ENCODE measurements around the gene C3orf20. TPM values are rescaled to one million over a fixed set of nuclear protein-coding genes. Genes with fewer than 3 reads are reported as not detected.
A peak's percentile ranks its signal among the peaks of the same experiment; 100 is the strongest.

Gene C3orf20
- total and polyA plus RNA-seq, 2 donors (not counting 1 experiment from before 2014, with no cell fraction given): 0.12 to 0.34 TPM

- no peak overlapping the region for H3K4me3 ChIP-seq (ENCODE audit: control extremely low read depth in 1 of 5, extremely low read depth in 1 of 5, insufficient read depth in 1 of 5, low read depth in 2 of 5, low read length in 4 of 5)
- H4K20me1 ChIP-seq (ENCODE audit: control insufficient read depth, insufficient read depth, low read length, poor library complexity, severe bottlenecking): no peaks in the 10 kb centered on the region
- no peak overlapping the region for H3K9ac ChIP-seq (ENCODE audit: low read length)
- peak; percentile 9 for DNase-seq
- no peaks in the 10 kb centered on the region for H3K4me1 ChIP-seq (ENCODE audit: control insufficient read depth in 2 of 2, insufficient read depth in 2 of 2, low read length in 2 of 2)
- intact Hi-C loops (cut with micrococcal nuclease): no loop called here
- Mint-ChIP-seq H3K4me3 (no peak overlapping the region), H3K9me3 (ENCODE audit: insufficient read depth) (no peaks in the 10 kb centered on the region), H3K27ac (no peak overlapping the region), H3K27me3 (no peaks in the 10 kb centered on the region), H3K4me1 (peaks cover 3% of the 10 kb centered on the region)
- no peak overlapping the region for H3K4me2 ChIP-seq (replicated peaks; ENCODE audit: low read depth, low read length, poor library complexity, severe bottlenecking)
- H3K79me2 ChIP-seq (ENCODE audit: control insufficient read depth, insufficient read depth, low read length): no peaks in the 10 kb centered on the region
- no peaks in the 10 kb centered on the region for H3K36me3 ChIP-seq (replicated peaks in 1 of 2; ENCODE audit: control extremely low read depth in 1 of 2, control insufficient read depth in 1 of 2, extremely low read depth in 1 of 2, insufficient read depth in 2 of 2, low read length in 1 of 2)
- H2AFZ ChIP-seq (ENCODE audit: insufficient read depth, low read depth, low read length, poor library complexity, severe bottlenecking): no peak overlapping the region
- TF ChIP-seq EZH2 (IDR thresholded peaks at IDR 0.05; ENCODE audit: borderline replicate concordance, insufficient read depth, low read depth, low read length, poor library complexity, severe bottlenecking): no peak
- TF ChIP-seq CTCF (IDR thresholded peaks at IDR 0.05): no peak
- no peak overlapping the region for H3K27ac ChIP-seq (ENCODE audit: low read length in 2 of 2)
- 84% methylated on average over 3 of the region's 8 CpGs for WGBS (ENCODE audit: insufficient coverage)
- ChIA-PET POLR2A (no interaction called here), CTCF (no interaction called here)
- no peak for ATAC-seq (ENCODE audit: low read depth)
- no peaks in the 10 kb centered on the region for H3K9me3 ChIP-seq (ENCODE audit: control extremely low read depth in 1 of 3, control insufficient read depth in 2 of 3, insufficient read depth in 1 of 3, low read length in 2 of 3)
- no peaks in the 10 kb centered on the region for H3K27me3 ChIP-seq (replicated peaks in 1 of 4; ENCODE audit: control extremely low read depth in 1 of 4, control insufficient read depth in 3 of 4, insufficient read depth in 4 of 4, low read length in 3 of 4)
These were observed 46.4 kb downstream of the C3orf20 start for GRCh38 chr3:14721126-14721864.

DNA sequence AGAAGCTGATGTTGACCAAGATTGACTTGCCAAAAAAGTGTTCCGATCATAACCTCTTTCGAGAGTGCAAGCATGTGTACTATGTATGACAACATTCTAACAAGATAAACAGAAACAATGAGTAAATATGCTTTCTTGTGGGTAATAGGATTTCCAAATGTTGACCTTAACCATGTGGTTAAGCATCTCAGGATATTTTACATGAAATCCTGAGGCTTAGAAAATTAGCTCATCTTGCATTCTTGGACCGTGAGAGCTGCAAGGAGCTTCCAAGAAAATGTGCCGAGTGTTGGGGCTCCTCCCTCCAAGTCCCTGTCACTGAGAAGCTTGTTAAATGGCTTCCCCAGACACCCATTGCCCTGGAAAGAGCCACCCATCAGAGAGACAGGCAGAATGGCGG lies 50.1 kb downstream of the C3orf20 start:
- Mint-ChIP-seq H3K9me3 (ENCODE audit: insufficient read depth) (no peaks in the 10 kb centered on the region), H3K27me3 (no peaks in the 10 kb centered on the region), H3K4me1 (peaks cover 3% of the 10 kb centered on the region), H3K27ac (no peak overlapping the region), H3K4me3 (no peak overlapping the region)
- Histone ChIP-seq H3K9me3 (ENCODE audit: control extremely low read depth in 1 of 3, control insufficient read depth in 2 of 3, insufficient read depth in 1 of 3, low read length in 2 of 3) (no peaks in the 10 kb centered on the region), H3K4me3 (ENCODE audit: control extremely low read depth in 1 of 5, extremely low read depth in 1 of 5, insufficient read depth in 1 of 5, low read depth in 2 of 5, low read length in 4 of 5) (no peak overlapping the region), H2AFZ (ENCODE audit: insufficient read depth, low read depth, low read length, poor library complexity, severe bottlenecking) (no peak overlapping the region), H3K9ac (ENCODE audit: low read length) (no peak overlapping the region), H3K4me2 (replicated peaks; ENCODE audit: low read depth, low read length, poor library complexity, severe bottlenecking) (no peak overlapping the region), H3K79me2 (ENCODE audit: control insufficient read depth, insufficient read depth, low read length) (no peaks in the 10 kb centered on the region), H4K20me1 (ENCODE audit: control insufficient read depth, insufficient read depth, low read length, poor library complexity, severe bottlenecking) (no peaks in the 10 kb centered on the region), H3K4me1 (ENCODE audit: control insufficient read depth in 2 of 2, insufficient read depth in 2 of 2, low read length in 2 of 2) (no peaks in the 10 kb centered on the region), H3K27ac (ENCODE audit: low read length in 2 of 2) (no peak overlapping the region), H3K27me3 (replicated peaks in 1 of 4; ENCODE audit: control extremely low read depth in 1 of 4, control insufficient read depth in 3 of 4, insufficient read depth in 4 of 4, low read length in 3 of 4) (no peaks in the 10 kb centered on the region), H3K36me3 (replicated peaks in 1 of 2; ENCODE audit: control extremely low read depth in 1 of 2, control insufficient read depth in 1 of 2, extremely low read depth in 1 of 2, insufficient read depth in 2 of 2, low read length in 1 of 2) (no peaks in the 10 kb centered on the region)
- TF ChIP-seq EZH2 (IDR thresholded peaks at IDR 0.05; ENCODE audit: borderline replicate concordance, insufficient read depth, low read depth, low read length, poor library complexity, severe bottlenecking) (no peak), CTCF (IDR thresholded peaks at IDR 0.05) (no peak)
- CTCF ChIA-PET: no interaction called here
- ATAC-seq (ENCODE audit: low read depth) (no peak), DNase-seq (no peak)
- POLR2A ChIA-PET: no interaction called here
- intact Hi-C loops (cut with micrococcal nuclease): no loop called here
- WGBS (ENCODE audit: insufficient coverage): 97% methylated on average over 3 of the region's 5 CpGs
